Measurements from ENCODE around the gene FIZ1.
A peak's percentile ranks its signal among the peaks of the same experiment; 100 is the strongest.

The FIZ1 gene

GRCh38 chr19:55563261-55563690 lies 36.0 kb downstream of the FIZ1 start:
- no peak for DNase-seq

DNA sequence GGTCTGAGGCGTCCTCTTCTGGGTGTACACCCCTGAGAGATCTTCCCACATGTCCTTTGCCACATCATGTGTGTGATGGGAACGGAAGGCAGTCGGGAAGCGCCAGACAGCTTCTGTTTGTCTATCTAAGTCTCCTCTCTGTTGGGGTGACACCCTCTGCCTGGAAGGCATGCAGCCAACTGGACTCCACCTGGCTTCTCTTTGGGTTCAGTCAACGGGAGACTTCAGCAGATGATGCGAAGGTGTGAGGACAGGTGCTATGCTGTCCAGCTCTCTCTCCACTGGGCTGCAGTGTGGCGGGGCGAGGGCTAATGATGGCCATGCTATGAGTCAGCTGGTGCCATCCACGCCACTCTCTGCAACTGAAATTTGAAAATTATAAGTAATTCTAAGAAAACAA lies 39.6 kb downstream of the FIZ1 start:
- DNase-seq: no peak

DNA sequence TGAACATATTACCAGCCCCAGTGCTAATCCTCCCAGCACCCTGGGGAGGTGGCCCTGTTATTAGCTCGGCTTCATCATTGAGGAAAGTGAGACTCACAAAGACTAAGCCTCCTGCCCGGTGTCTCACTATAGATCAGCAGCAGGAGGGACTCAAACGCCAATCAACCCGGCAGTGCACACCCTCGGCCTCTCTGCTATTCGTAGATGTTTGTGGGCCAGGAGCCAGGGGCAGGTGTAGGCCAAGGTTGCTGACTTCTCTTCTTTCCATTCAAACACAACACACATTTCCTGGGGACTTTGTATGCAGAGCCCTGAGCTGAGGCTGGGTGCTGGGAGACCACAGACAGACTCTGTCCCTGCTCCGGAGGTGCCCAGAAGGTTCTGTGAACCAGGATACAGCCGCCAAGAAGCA lies 44.6 kb downstream of the FIZ1 start:
- DNase-seq: no peak

DNA sequence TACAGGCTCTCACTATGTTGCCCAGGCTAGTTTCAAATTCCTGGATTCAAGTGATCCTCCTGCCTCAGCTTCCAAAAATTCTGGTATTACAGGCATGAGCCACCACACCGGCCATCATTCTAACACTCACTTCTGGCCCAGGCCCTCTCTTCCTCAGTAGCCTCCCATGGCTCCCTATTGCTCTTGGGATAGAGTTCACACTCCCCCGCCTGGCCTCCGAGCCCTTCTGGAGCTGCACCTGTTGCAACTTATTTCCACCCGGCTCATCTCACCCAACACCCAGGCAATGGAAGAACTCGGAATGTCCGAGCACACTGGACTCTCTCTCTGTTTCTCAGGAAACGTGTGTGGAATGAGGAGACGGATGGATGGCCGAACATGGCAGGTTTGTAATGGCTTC lies 45.0 kb downstream of the FIZ1 start:
- DNase-seq: no peak

DNA sequence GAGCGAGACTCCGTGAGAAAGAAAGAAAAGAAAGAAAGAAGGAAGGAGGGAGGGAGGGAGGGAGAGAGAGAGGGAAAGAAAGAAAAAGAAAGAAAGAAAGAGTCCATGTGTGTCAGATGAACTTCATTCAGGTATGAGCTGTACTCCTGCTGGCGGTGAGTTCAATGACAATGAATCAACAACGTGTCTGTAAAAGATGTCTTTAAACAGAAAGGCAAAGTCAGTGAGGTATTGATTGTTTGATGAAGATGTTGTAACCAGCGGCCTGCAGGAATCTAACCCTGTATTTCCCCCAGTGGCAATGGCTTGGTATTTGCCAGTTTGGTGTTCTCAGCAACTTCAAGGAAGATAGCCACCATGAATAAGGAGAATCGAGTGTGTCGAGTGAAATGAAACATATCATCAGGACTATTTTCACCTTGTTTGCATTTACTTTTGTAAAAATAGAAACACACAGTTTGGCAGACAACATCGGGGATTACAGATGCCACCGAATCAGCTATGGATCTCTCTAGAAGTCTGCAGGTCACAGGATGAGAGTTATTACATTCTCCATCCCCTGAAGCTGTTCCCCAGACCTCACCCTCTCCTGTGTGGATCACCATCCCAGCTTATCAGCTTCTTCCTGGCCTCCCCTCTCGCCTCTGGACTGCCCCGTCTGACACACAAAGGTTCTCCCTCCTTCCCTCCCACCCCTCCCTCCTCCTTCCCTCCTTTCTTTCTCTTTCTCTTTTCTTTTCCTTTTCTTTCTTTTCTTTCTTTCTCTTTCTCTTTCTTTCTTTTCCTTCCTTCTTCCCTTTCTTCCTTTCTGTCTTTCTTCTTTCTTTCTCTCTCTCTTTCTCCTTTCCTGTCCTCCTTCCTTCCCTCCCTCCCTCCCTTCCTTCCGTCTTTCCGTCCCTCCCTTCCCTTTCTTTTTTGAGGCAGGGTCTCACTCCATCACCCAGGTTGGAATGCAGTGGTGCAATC lies 45.8 kb downstream of the FIZ1 start:
- no peak for DNase-seq

- DNase-seq: no peak
Measured at GRCh38 chr19:55552620-55553019, 46.7 kb downstream of the FIZ1 start.

DNA sequence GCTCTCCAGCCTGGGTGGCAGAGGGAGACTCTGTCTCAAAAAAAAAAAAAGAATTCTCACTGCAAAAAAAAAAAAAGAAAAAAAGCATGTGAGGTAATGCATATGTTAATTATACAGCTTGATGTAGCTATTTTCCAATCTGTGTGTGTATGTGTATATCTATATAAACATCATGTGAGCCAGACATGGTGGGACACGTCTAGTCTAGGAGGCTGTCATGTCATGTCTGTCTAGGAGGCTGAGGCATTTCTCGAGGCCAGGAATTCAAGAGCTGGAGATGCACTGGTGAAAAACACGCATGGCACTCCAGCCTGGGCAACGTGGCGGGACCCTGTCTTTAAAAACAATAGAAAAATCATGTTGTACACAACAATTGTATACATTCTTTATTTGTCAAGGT lies 47.1 kb downstream of the FIZ1 start:
- no peak for DNase-seq

DNA sequence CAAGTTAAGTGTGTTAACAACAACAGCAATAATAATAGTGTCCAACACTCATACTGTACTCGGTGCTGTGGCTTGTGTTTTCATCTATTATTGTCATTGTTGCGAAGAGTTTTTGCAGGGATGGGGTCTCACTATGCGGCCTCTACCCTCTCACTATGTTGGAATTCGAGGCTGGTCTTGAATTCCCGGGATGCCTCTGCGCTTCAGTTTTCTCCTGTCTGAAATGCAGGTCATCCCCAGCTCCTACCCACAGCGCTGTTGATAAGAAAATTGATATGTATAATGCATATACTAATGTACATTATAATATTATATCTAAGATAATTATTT lies 49.0 kb downstream of the FIZ1 start:
- no peak for DNase-seq

- no peak for DNase-seq
Measured at GRCh38 chr19:55549500-55550320, 49.6 kb downstream of the FIZ1 start.

GRCh38 chr19:55546822-55547614 lies 52.3 kb downstream of the FIZ1 start:
- DNase-seq: peak; percentile 87

DNA sequence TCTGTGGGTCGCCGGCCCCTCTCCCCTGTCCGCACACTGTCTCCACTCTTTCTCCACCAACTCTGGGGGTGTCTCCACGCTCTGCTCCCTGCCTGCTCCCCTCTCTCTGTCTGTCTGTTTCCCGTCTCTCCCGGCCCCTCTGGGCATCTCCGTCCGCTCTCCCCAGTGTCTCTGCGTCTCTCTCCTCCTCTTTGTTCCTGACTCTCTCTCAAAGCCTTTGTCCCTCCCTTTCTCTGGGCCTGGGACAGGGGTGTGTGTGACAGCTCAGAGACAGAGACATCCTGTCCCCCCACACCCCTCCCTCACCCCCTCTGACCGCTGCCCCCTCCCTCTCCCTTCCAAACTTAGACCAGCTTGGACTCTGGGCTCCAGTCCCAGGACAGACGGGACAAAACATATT lies 53.3 kb downstream of the FIZ1 start:
- no peak for DNase-seq

- DNase-seq: no peak
Measured at GRCh38 chr19:55545443-55545842, 53.9 kb downstream of the FIZ1 start, which contains the start of gene SBK3. Gene SBK3, minus strand, starts transcription at chr19:55545543. Its CDS starts 0 bp downstream, at chr19:55545543.

- DNase-seq: no peak
Measured at GRCh38 chr19:55544776-55545439, 54.4 kb downstream of the FIZ1 start.

DNA sequence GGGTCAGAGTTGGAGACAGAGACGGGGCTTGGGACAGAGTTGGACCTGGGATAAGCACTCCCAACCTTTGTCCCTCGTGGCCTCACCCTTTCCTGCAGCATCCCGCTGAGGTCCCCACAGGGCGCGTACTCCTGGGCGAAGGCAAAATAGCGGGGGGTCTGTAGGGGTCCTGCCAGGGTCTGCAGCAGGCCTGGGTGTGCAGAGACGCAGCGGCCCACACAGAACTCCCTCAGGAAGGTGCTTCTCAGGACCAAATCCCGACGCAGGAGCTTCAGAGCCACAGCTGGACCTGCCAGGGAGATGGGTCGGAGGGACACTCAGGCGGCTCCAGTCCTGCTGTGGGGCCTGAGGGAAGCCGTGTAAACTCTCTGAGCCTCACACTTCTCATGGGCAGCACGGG lies 55.3 kb downstream of the FIZ1 start:
- no peak for DNase-seq

DNA sequence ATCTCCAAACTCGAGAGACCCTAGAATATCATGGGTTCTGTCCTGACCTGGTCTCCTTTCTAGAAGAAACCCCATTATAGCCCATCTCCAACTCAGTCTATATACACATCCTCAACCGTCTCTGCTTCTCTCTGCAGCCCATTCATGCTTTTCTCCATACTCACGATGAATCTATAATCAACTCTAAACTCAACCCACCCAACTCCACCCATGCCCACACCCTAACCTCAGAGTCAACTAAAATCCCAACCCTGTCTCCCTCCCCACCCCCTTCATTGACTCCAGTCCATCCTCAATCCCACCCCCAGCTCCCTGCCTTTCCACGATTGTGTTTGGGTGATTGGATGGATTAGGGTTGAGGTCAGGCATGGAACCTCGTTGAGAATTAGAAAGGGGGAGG lies 55.8 kb downstream of the FIZ1 start:
- no peak for DNase-seq

- DNase-seq: no peak
Measured at GRCh38 chr19:55542292-55542855, 56.9 kb downstream of the FIZ1 start.

Data from GDM1 (cell line).